ENCODE results near the gene OR4C6. TPM values are rescaled to one million over a fixed set of nuclear protein-coding genes. Genes with fewer than 3 reads are reported as not detected.
A peak's percentile ranks its signal among the peaks of the same experiment; 100 is the strongest.

Gene OR4C6
- total RNA-seq (2014; rRNA removed; shearing (Covaris generic)) = not detected in 2 replicates

- no peak for DNase-seq (ENCODE audit: low read depth)
Observed at GRCh38 chr11:55661901-55662300, at the start of gene OR4C6. TSS of gene OR4C6 (plus strand) at chr11:55662201. CDS start at chr11:55665167, 2,966 bp downstream.

DNA sequence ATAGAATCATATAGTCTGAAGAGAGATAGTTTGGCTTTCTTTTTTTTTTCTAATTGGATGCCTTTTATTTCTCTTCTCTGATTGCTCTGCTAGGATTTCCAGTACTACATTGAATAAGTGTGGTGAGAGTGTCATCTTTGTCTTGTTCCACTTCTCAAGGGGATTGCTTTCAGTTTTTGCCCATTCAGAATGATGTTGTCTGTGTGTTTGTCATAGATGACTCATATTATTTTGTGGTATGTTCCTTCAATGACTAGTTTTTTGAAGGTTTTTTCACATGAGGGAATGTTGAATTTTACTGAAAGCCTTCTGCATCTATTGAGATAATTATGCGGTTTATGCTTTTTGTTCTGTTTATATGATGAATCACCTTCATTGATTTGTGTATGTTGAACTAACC, 37.5 kb upstream of the OR4C6 start:
- no peak for DNase-seq (ENCODE audit: low read depth)

DNA sequence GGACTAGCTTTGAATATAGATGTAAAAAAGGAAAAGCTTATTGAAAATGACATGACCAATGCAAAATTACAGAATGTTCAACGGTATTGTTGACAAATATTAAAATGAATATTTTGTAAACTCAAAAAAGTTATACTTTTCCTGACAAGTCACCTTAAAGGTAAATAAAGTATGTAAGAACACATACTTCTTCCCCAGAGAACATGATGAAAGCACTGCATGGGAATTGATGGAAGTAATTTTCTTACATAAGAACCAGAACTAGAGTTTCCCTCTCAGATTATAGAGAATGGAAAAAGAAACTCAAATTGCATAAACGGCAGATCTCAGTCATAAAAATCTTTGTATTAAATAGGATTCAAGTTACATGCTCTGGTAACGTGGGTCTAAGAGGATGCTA, 27.2 kb upstream of the OR4C6 start, which contains the start of gene OR4P4:
Gene OR4P4, plus strand, starts transcription at position 301 of the 400 bp plus-strand sequence.
- DNase-seq (ENCODE audit: low read depth) = no peak

- DNase-seq (ENCODE audit: low read depth) = no peak
Observed at GRCh38 chr11:55648027-55648426, 14.0 kb upstream of the OR4C6 start, which contains the start of gene OR4S2. TSS of gene OR4S2 (plus strand) at chr11:55648327. CDS start at chr11:55650904, 2,577 bp downstream.

- DNase-seq (ENCODE audit: low read depth) = no peak
Observed at GRCh38 chr11:55652560-55652959, 9.4 kb upstream of the OR4C6 start.

GRCh38 chr11:55655096-55655495, 6.9 kb upstream of the OR4C6 start:
- DNase-seq (ENCODE audit: low read depth) = no peak

DNA sequence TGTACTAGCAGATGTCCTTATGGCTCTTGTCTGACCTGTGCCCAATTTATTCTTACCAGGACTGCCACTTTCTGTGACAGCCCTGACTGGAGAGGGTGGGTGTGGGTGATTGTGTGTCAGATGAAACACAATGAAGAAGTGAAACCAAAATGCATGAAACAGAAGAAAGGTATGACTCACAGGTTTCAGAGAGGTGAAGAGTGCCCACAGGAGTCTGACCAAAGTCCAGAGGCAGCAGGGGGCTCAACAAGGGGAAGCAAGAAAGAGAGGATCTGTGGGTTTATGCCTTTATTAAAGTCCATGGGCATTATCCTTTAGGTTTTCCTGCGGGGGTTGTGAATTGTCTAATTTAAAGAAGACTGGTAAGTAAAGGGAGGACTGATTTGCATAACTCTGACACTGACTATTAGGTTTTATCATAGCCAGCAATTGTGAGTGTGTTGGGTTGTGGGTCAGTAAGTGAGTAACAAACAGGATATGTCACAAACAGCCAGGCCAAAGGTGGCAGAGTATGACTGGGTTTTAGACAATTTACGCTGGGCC, 3.9 kb upstream of the OR4C6 start:
- DNase-seq (ENCODE audit: low read depth) = no peak

DNA sequence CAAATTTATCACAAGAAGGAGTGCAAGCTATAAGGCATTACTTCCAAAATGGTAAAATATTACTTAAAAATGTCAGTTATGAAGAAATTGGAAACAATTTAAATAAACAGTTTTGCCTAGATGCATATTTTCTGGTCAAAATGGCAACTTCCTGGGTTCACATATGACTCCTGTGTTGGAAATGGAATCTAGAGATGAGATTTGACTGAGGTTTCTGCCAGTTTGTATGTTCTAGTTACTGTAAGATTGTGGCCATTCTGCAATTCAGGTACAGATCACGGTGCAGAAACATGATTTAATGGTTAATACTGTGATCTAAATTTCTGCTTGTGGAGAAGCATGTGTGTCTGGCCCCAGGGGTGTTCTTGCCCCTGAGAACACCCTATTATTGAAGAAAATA, 3.4 kb upstream of the OR4C6 start:
- no peak for DNase-seq (ENCODE audit: low read depth)

GRCh38 chr11:55669376-55669775, 7.4 kb downstream of the OR4C6 start:
- DNase-seq (ENCODE audit: low read depth) = no peak

- no peak for DNase-seq (ENCODE audit: low read depth)
Observed at GRCh38 chr11:55673860-55674259, 11.9 kb downstream of the OR4C6 start.

GRCh38 chr11:55697817-55698216, 35.8 kb downstream of the OR4C6 start:
- no peak for DNase-seq (ENCODE audit: low read depth)

DNA sequence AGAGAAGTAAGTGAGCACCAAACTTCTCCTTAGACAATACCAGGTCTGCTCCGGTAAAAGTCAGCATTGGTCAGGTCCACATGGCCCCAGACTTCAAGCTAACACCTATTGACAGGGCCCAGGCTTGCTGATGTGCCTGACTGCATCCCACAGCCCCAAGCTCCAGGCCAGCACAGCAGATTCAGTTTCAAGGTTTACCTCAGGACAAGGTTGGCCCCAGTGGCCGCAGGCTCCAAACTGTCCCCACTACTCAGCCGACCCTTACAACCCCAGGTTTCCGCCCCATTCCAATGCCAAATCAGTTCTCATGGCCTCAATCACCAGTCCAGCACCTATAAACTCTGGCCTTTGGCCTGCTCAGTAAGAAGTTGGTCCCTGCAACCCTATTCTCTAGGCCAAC, 39.4 kb downstream of the OR4C6 start:
- DNase-seq (ENCODE audit: low read depth) = no peak

GRCh38 chr11:55707029-55707428, 45.0 kb downstream of the OR4C6 start:
- peak; percentile 23 for DNase-seq (ENCODE audit: low read depth)

DNA sequence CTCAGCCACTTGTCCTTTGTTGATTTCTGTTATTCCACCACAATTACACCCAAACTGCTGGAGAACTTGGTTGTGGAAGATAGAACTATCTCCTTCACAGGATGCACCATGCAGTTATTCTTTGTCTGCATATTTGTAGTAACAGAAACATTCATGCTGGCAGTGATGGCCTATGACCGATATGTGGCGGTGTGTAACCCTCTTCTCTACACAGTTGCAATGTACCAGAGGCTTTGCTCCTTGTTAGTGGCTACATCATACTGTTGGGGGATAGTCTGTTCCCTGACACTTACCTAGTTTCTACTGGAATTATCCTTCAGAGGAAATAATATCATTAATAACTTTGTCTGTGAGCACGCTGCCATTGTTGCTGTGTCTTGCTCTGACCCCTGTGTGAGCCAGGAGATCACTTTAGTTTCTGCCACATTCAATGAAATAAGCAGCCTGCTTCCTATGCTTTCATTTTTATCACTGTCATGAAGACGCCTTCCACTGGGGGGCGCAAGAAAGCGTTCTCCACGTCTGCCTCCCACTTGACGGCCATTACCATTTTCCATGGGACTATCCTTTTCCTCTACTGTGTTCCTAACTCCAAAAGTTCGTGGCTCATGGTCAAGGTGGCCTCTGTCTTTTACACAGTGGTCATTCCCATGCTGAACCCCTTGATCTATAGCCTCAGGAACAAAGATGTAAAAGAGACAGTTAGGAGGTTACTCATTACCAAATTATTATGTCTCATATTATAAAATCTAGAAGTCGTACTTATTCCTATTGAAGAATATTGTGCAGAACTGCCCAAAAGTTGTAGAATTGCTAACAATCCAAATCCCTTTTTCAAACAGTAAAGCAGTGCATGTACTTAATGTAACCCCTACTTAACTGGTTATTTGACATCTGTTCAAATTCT, 53.2 kb downstream of the OR4C6 start:
- no peak for DNase-seq (ENCODE audit: low read depth)

Other genes starting within 250 kb of the OR4C6 start
- gene OR4C15, start 107.7 kb upstream of the OR4C6 start, total RNA-seq (2014; rRNA removed; shearing (Covaris generic)) = not detected in 2 replicates
- not detected in 2 replicates for gene OR4C16, start 90.1 kb upstream of the OR4C6 start, total RNA-seq (2014; rRNA removed; shearing (Covaris generic))
- gene OR4C11, start 54.6 kb upstream of the OR4C6 start, total RNA-seq (2014; rRNA removed; shearing (Covaris generic)) = not detected in 2 replicates
- not detected in 2 replicates for gene OR4P4, start 27.1 kb upstream of the OR4C6 start, total RNA-seq (2014; rRNA removed; shearing (Covaris generic))
- gene OR4S2, start 13.9 kb upstream of the OR4C6 start, total RNA-seq (2014; rRNA removed; shearing (Covaris generic)) = not detected in 2 replicates
- gene OR5D13, start 111.2 kb downstream of the OR4C6 start, total RNA-seq (2014; rRNA removed; shearing (Covaris generic)) = not detected in 2 replicates
- not detected in 2 replicates for gene OR5D14, start 133.4 kb downstream of the OR4C6 start, total RNA-seq (2014; rRNA removed; shearing (Covaris generic))
- not detected in 2 replicates for gene OR5L1, start 149.2 kb downstream of the OR4C6 start, total RNA-seq (2014; rRNA removed; shearing (Covaris generic))
- not detected in 2 replicates for gene OR5D18, start 157.4 kb downstream of the OR4C6 start, total RNA-seq (2014; rRNA removed; shearing (Covaris generic))
- not detected in 2 replicates for gene OR5L2, start 165.0 kb downstream of the OR4C6 start, total RNA-seq (2014; rRNA removed; shearing (Covaris generic))
- gene OR5D16, start 176.6 kb downstream of the OR4C6 start, total RNA-seq (2014; rRNA removed; shearing (Covaris generic)) = not detected in 2 replicates
- gene TRIM51, start 221.1 kb downstream of the OR4C6 start, total RNA-seq (2014; rRNA removed; shearing (Covaris generic)) = not detected in 2 replicates